Epithelial cell of proximal tubule (primary cell): ENCODE results near the gene BRIP1. TPM values are rescaled to one million over a fixed set of nuclear protein-coding genes. Genes with fewer than 3 reads are reported as not detected.

Source experiments
- DNase-seq: peaks from one replicate; pipeline ENCODE4 v3.0.0-alpha.2; 2011; ENCODE audit warnings: low read depth
- H3K4me3 ChIP-seq: 2 replicates; pipeline ENCODE4 v1.5.1; 2011; ENCODE audit warnings: low read depth, mild to moderate bottlenecking, low read length
- total RNA-seq: library from RNA; depleted of rRNA; stranded (reverse); fragments of >200 nt; gene quantifications from 2 replicates; pipeline ENCODE4 v1.2.3, GENCODE V29; 2015
- TF ChIP-seq, protein P1 (sequence below): conservative IDR thresholded peaks from 2 replicates; pipeline ENCODE4 v1.5.1; 2012; ENCODE audit warnings: low read depth, mild to moderate bottlenecking, low read length

BRIP1 gene
- total RNA-seq, 1 donor from 2014 or later = 12.6 TPM

DNA sequence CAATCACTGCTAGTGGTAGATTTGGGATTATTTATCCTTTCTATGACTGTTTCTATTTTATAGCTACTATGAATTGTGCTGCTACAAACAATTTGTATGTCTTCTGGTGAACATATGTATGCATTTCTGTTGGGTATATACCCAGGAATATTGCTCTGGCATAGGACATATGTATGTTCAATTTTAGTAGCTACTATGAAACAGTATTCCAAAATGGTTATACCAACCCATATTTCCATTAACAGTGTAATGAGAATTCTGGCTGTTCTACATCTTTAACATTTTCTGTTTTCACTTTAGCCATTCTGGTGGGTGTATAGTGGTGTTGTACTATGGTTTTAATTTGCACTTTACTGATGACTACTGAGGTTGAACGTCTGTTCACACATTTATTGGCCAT, 214.7 kb downstream of the BRIP1 start:
- TF ChIP-seq, protein P1, sequence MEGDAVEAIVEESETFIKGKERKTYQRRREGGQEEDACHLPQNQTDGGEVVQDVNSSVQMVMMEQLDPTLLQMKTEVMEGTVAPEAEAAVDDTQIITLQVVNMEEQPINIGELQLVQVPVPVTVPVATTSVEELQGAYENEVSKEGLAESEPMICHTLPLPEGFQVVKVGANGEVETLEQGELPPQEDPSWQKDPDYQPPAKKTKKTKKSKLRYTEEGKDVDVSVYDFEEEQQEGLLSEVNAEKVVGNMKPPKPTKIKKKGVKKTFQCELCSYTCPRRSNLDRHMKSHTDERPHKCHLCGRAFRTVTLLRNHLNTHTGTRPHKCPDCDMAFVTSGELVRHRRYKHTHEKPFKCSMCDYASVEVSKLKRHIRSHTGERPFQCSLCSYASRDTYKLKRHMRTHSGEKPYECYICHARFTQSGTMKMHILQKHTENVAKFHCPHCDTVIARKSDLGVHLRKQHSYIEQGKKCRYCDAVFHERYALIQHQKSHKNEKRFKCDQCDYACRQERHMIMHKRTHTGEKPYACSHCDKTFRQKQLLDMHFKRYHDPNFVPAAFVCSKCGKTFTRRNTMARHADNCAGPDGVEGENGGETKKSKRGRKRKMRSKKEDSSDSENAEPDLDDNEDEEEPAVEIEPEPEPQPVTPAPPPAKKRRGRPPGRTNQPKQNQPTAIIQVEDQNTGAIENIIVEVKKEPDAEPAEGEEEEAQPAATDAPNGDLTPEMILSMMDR = no peak

DNA sequence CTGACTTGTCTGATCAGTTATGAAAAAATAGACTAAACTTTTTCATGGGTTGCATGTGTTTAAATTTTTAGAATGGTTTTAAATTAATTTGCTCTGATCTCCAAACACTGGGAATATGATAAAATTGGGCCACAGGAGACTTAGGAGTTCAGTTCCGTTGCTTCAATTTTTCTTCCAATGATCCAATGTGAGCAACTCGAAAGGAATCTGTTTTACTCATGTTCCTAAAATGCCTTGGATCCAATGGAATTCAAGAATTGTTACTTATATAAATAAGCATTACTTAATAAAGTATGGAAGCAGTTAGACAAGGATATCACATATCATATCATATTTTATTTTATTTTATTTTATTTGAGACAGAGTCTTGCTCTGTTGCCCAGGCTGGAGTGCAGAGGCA, 216.3 kb downstream of the BRIP1 start:
- TF ChIP-seq, protein P1 = no peak
- DNase-seq = no peak
- H3K4me3 ChIP-seq = no peak overlapping the region

More for the DNA sequence above, 214.7 kb downstream of the BRIP1 start:
- H3K4me3 ChIP-seq = no peak overlapping the region
- DNase-seq = no peak

DNA sequence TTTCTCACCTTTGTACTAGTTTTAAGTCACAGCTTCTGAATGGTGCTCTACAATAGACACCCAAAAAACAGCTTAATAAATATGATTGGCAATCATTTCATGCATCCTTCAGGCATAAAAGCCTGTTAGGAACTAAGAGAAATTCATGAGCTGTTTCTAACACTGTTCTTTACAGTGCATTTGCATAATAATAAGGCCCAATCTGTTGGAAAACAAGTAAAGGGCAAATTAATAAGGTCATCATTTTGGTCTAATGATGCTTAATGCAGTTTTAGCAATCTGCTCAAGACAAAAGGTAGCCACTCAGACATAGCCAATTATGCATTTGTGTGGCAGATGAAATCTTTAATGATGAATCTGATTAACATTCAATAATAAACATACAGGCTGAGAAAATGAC, 216.8 kb downstream of the BRIP1 start:
- no peak overlapping the region for H3K4me3 ChIP-seq
- TF ChIP-seq, protein P1 = no peak
- DNase-seq = no peak

DNA sequence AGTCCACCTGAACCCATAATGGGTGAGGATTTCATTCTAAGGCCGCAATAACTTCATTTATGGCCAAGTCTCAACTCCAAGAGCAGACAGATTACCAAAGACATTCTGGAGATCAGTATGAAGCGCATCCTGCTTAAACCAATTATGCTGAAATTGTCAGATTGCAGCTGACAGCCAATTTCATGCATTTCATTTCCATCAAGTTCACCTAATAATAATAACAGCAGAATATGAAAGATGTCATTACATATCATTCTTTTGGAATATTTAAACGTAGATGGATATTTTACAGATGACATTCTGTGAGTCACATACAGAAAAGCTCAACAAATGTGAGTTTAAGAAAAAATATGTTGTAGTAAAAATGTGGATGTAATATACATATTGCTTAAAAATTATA, 217.4 kb downstream of the BRIP1 start:
- DNase-seq = no peak
- TF ChIP-seq, protein P1 = no peak
- no peak overlapping the region for H3K4me3 ChIP-seq

DNA sequence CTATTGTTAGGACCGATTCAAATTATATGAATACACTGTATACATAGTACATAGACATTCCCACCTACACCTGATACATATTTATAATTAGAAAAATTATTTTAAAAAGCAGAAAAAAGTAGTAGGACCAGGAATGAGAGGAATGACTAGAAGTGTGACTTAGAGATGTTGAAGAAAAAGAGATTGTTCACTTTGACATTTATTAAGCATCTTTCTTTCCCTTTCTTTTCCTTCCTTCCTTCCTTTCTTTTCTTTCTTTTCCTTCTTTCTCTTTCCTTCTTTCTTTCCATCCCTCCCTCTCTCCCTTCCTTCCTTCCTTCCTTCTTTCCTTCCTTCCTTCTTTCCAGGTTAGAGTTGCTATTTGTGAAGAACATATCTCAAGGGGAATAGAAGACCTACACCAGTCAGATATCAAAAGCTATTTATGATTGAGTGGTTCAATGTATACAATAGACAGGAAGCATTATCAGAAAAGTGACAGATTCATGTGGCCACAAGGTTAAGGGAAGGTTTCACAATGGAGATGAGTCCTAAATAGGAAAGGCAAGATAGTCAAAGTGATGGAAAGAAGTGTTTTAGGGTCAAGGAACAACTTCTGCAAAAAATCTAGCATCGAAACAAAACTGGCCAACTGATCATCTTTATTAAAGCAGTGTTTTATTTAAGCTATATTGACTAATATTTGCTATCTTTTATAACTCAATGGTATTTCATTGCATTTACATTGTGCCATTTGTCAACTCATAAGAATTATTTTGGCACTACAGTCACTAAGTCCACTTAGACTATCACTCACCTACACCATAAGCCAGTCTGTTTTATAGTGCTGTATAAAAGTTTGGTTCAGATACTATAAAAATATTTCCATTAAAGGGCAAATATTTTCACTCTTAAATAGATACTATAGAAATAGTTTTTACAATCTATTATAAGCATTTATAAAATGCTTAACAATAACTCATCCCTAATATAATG, 218.2 kb downstream of the BRIP1 start:
- TF ChIP-seq, protein P1 = no peak

DNA sequence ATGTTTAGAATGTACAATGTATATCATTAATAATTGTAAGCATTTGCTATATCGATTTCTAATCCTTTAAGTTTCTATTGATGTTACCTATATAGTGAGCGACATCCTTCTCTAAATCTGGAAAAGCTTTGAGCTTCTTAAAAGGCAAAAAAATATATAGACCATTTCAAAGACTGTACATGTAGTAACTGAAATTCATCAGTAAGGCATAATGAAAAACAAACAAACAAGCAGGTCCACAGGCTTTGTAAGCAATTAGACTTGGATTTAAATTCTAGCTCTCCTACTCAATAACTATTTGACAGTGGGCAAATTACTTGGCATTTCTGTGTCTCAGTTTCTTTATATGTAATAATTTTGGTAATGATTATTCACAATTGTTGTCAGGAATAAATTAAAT, 220.6 kb downstream of the BRIP1 start:
- DNase-seq = no peak
- no peak overlapping the region for H3K4me3 ChIP-seq
- TF ChIP-seq, protein P1 = no peak

More for the DNA sequence above, 218.2 kb downstream of the BRIP1 start:
- H3K4me3 ChIP-seq = no peak overlapping the region
- no peak for DNase-seq
